Kidney epithelial cell (primary cell): Measurements from ENCODE around the gene TBC1D17. TPM values are rescaled to one million over a fixed set of nuclear protein-coding genes. Genes with fewer than 3 reads are reported as not detected.

ENCODE experiments used
- DNase-seq: peaks from one replicate; pipeline ENCODE4 v3.0.0-alpha.2; 2010; ENCODE audit warnings: low read depth
- H3K27me3 ChIP-seq: 2 replicates; pipeline ENCODE4 v1.6.0; 2011; ENCODE audit warnings: low read length; ENCODE audit not compliant: control insufficient read depth, insufficient read depth
- H3K36me3 ChIP-seq: 2 replicates; pipeline ENCODE4 v1.5.1; 2011; ENCODE audit warnings: low read length; ENCODE audit not compliant: control insufficient read depth, insufficient read depth
- H3K4me3 ChIP-seq: 2 replicates; pipeline ENCODE4 v1.5.1; 2011; ENCODE audit warnings: low read depth, mild to moderate bottlenecking, control low read depth, low read length
- CTCF ChIP-seq: IDR thresholded peaks from 2 replicates; pipeline ENCODE4 v1.5.1; 2011; ENCODE audit warnings: mild to moderate bottlenecking, moderate library complexity, low read length, control low read depth, inconsistent platforms; ENCODE audit not compliant: insufficient read depth, poor library complexity, severe bottlenecking
- total RNA-seq: library from RNA; depleted of rRNA; stranded (reverse); fragments of >200 nt; gene quantifications from 2 replicates; pipeline ENCODE4 v1.2.3, GENCODE V29; 2015

The TBC1D17 gene
- total RNA-seq, 1 donor from 2014 or later, result 17.4 TPM

DNA sequence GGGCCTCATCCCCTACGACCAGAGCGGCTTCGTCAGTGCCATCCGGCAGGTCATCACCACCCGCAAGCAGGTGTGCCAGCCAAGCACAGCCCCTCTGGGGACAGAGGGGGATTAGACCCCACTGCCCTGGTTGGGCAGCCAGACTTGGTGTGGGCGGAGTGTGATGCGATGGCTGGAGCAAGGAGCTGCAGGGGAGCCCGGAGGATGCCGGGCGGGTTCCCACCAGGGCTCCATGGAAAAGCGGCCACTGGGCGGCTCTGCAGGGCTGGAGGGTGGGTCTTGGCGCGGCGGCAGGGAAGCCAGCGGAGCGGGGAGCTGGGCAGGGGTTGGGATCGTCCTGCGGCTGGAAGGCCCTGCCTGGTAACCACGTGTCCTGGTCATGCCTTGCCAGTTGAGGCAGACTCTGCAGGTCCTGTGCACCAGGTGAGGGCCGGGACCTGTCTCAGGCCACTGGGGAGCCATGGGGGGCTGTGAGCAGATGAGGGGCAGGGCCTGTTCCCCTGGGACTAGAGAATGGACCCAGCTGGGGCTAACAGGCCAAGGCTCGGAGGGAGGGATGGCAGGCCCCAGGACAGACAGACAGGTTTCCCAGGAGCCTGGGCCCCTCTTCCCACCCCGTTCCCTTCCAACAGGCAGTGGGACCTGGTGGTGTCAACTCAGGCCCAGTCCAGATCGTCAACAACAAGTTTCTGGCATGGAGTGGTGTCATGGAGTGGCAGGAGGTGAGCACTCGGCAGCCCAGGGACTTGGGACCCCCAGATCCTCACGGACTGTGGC lies 20.3 kb upstream of the TBC1D17 start:
- no peak for TF ChIP-seq CTCF
- no peaks in the 10 kb centered on the region for H3K27me3 ChIP-seq
- peaks cover 14% of the 10 kb centered on the region for H3K36me3 ChIP-seq
- no peak overlapping the region for H3K4me3 ChIP-seq
- no peak for DNase-seq

DNA sequence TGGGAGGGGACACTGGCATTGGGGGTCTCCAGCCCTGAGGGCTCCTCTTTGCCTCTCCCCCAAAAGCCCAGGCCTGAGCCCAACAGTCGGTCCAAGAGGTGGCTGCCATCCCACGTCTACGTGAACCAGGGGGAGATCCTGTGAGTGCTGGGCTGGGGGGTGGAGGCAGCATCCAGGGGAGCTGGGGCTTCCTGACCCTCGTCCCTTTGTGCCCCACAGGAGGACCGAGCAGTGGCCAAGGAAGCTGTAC lies 19.7 kb upstream of the TBC1D17 start:
- DNase-seq, result no peak
- H3K4me3 ChIP-seq, result no peak overlapping the region
- H3K36me3 ChIP-seq, result peaks cover 14% of the 10 kb centered on the region
- no peaks in the 10 kb centered on the region for H3K27me3 ChIP-seq
- TF ChIP-seq CTCF, result no peak

DNA sequence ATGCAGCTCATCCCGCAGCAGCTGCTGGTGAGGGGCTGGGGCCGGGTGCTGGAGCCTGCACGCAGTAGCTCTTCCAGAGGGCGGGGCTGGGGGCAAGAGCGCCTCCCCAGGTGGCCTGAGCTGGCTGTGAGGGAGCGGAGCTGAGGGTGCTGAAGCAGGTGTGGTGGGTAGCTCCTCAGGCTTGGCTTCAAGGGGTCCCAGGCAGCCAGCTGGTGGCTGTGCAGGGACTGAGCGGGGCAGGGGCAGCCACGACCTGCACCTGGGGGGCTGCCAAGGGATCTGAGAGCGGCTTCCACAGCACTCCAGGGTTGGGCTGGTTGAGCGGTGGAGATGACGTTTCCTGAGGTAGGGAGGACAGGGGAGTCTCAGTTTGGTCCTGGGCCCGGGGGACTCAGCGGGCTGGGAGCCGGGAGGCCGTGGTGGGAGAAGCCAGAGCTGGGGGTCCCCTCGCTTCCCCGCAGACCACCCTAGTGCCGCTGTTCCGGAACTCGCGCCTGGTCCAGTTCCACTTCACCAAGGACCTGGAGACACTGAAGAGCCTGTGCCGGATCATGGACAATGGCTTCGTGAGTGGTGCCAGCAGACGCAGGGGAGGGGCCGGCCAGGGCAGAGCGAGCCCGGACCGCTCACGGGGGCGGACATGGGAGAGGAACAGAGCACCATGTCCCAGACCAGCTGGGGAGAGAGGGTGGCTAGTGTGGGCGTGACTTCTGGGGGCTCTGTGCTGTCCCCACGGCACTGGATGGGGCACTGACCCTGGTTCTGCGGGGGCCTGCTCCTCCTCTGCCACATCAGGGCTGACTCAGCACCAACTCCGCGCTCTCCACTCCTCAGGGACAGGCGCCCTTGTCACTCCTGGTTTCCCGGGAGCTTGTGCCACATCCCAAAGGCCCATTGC lies 19.2 kb upstream of the TBC1D17 start:
- Histone ChIP-seq H3K27me3 (no peaks in the 10 kb centered on the region), H3K36me3 (peaks cover 14% of the 10 kb centered on the region), H3K4me3 (no peak overlapping the region)
- TF ChIP-seq CTCF, result no peak
- no peak for DNase-seq

DNA sequence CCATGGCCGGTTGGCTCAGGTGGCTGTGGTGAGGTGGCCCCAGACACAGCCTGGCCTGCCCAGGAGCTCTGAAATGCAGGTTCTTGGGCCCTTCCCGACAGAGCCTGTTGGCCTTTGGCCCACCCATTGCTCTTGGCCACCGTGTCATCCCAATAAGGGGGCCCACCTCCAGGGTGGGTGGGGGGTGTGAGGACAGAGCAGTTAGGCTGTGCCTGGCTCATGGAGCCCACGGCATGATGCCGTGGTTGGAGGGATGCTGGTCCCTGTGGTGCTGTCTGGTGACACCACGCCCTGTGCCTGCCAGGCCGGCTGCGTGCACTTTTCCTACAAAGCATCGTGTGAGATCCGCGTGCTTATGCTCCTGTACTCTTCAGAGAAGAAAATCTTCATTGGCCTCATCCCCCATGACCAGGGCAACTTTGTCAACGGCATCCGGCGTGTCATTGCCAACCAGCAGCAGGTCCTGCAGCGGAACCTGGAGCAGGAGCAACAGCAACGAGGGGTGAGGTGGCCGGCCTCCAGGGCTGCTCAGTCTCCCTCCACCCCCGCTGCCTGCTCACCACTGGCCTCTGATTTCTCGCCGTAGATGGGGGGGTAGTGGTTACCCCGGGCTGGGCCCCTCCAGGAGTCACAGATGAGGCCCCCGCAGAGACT lies 17.7 kb upstream of the TBC1D17 start:
- H3K4me3 ChIP-seq, result no peak overlapping the region
- no peak for TF ChIP-seq CTCF
- H3K27me3 ChIP-seq, result no peaks in the 10 kb centered on the region
- DNase-seq, result no peak
- peaks cover 15% of the 10 kb centered on the region for H3K36me3 ChIP-seq

DNA sequence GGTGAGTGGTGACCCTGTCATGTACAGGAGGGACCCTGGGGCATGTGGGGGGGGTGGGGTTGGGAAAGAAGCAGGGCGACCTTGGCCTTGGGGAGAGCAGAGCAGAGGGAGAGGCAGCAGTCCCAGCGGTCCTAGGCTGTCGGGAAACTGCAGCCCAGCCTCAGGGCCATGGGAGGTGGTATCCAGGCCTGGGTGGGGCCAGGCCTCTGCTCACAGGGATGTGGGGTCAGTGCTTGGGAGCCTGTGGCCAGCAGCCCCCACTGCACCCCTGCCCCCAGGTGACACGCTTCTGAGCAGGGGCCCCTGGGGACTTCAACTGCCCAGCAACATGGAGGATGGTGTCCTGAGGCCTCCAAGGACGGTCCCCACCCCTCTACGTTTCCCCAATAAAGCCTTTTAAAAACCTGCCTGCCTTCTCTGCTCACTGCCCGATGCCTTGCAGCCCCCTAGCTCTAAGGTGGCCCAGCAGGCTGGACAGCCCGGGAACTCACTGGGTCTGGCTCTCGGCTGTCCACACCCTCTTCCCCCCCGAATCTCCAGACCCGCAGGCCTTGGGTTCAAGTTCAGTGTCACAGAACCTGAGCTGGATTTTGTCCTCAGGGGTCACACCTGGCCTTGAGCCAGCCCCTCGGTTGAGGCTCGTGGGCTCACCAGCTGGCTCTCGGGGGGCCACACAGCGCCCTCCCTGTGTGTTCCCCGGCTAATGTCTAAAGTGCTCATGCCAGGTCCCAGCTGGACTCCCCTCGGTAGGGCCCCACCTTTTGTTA lies 17.0 kb upstream of the TBC1D17 start:
- Histone ChIP-seq H3K27me3 (no peaks in the 10 kb centered on the region), H3K4me3 (no peak overlapping the region), H3K36me3 (peaks cover 14% of the 10 kb centered on the region)
- DNase-seq, result no peak
- TF ChIP-seq CTCF, result no peak
